OCI-LY7 (cell line): ENCODE measurements around the gene STAG3. TPM values are rescaled to one million over a fixed set of nuclear protein-coding genes. Genes with fewer than 3 reads are reported as not detected.
A peak's percentile ranks its signal among the peaks of the same experiment; 100 is the strongest.

Source experiments
- BruUV-seq: library from RNA; stranded (reverse); fragments of 400-500 nt; replicated peaks from 2 replicates; lab custom pipeline; 2021; lab: Mats Ljungman, UMichigan
- CTCF ChIA-PET: fragments of 300-600 bp; sonication (Branson Sonifier 250); formaldehyde crosslinking; loops from one replicate; lab custom pipeline; 2022; ENCODE audit warnings: antibody characterized with exemption; ENCODE audit not compliant: unreplicated experiment; lab: Charles Lee
- POLR2A ChIA-PET: fragments of 300-600 bp; sonication (Branson Sonifier 250); formaldehyde crosslinking; loops from one replicate; lab custom pipeline; 2022; ENCODE audit warnings: antibody characterized with exemption; lab: Charles Lee
- DNase-seq: peaks from one replicate; pipeline ENCODE4 v3.0.0-alpha.2; 2015; ENCODE audit warnings: low spot score
- H2AFZ ChIP-seq: fragments of 200-600 bp; sonication (generic), shearing (Covaris generic); 2 replicates; pipeline ENCODE4 v1.6.1; 2014; ENCODE audit warnings: mild to moderate bottlenecking, antibody characterized with exemption, low read length, moderate library complexity
- H3K27ac ChIP-seq: fragments of 200-600 bp; sonication (generic); 2 replicates; pipeline ENCODE4 v1.5.1; 2014; ENCODE audit warnings: mixed run types, low read depth, mild to moderate bottlenecking, moderate library complexity, low read length, inconsistent platforms; ENCODE audit not compliant: poor library complexity, severe bottlenecking
- H3K36me3 ChIP-seq: fragments of 200-600 bp; sonication (generic); 2 replicates; pipeline ENCODE4 v1.6.1; 2014; ENCODE audit warnings: mild to moderate bottlenecking, antibody characterized with exemption, low read length, moderate library complexity, mixed read lengths; ENCODE audit not compliant: insufficient read depth
- H3K4me1 ChIP-seq: fragments of 200-600 bp; sonication (generic); 2 replicates; pipeline ENCODE4 v1.5.1; 2014; ENCODE audit warnings: mild to moderate bottlenecking, low read length; ENCODE audit not compliant: insufficient read depth, poor library complexity, severe bottlenecking
- H3K4me2 ChIP-seq: fragments of 200-600 bp; sonication (generic); 2 replicates; pipeline ENCODE4 v1.6.1; 2014; ENCODE audit warnings: mild to moderate bottlenecking, low read length
- H3K4me3 ChIP-seq: fragments of 200-600 bp; sonication (generic); 2 replicates; pipeline ENCODE4 v1.5.1; 2014; ENCODE audit warnings: mild to moderate bottlenecking, low read depth, low read length; ENCODE audit not compliant: poor library complexity, severe bottlenecking
- H3K79me2 ChIP-seq: fragments of 200-600 bp; sonication (generic); 2 replicates; pipeline ENCODE4 v1.6.1; 2016; ENCODE audit warnings: low read depth, mild to moderate bottlenecking, low read length, moderate library complexity, mixed read lengths; ENCODE audit not compliant: insufficient read depth
- H3K9me2 ChIP-seq: fragments of 200-600 bp; sonication (generic); 2 replicates; pipeline ENCODE4 v1.6.1; 2016; ENCODE audit warnings: mild to moderate bottlenecking, low read length, mixed read lengths; ENCODE audit not compliant: insufficient read depth
- H3K9me3 ChIP-seq: fragments of 200-600 bp; sonication (generic); 2 replicates; pipeline ENCODE4 v1.6.1; 2014; ENCODE audit warnings: mild to moderate bottlenecking, mixed run types, low read length, mixed read lengths
- H4K20me1 ChIP-seq: fragments of 200-600 bp; sonication (generic); 2 replicates; pipeline ENCODE4 v1.6.1; 2014; ENCODE audit warnings: mild to moderate bottlenecking, antibody characterized with exemption, low read length, moderate library complexity, mixed read lengths; ENCODE audit not compliant: insufficient read depth
- CTCF ChIP-seq: fragments of 200-600 bp; sonication (generic); conservative IDR thresholded peaks from 2 replicates; pipeline ENCODE4 v1.5.1; 2014; ENCODE audit warnings: mild to moderate bottlenecking, antibody characterized with exemption, low read length, moderate library complexity, mixed read lengths
- EZH2phosphoT487 ChIP-seq: fragments of 200-600 bp; sonication (generic); IDR thresholded peaks from 2 replicates; pipeline ENCODE4 v1.6.1; 2018; ENCODE audit warnings: low read depth, borderline replicate concordance, mild to moderate bottlenecking, mixed run types, antibody characterized with exemption, low read length, moderate library complexity, mixed read lengths
- intact Hi-C: fragments of 100-400 bp; cut with micrococcal nuclease; formaldehyde crosslinking; loops from one replicate; pipeline ENCODE4 v1.10.0; 2022; ENCODE audit not compliant: unreplicated experiment
- total RNA-seq, 2 experiments: library from RNA; depleted of rRNA in 1 of 2; stranded (reverse); fragments of >200 nt in 1 of 2; shearing (Covaris generic) in 1 of 2; gene quantifications; 2 replicates each; pipeline ENCODE4 v1.2.3, GENCODE V29; 2014 to 2022

Gene STAG3
- total RNA-seq, 2 experiments from 2014 or later = 70.2 to 82.8 TPM

- BruUV-seq = no TSS peak
- DNase-seq = peak; percentile 45
- ChIA-PET CTCF (interaction anchor here (1.1 kb wide), 1 partner anchor 32 kb away, joined by 3 read pairs; no protein-coding TSS in a partner anchor), POLR2A (interaction anchor here (0.5 to 2.0 kb wide), 5 partner anchors 9 to 1741 kb away, joined by 3 to 7 read pairs (median 3); partner anchors contain the start of gene LAMTOR4)
- no peaks in the 10 kb centered on the region for H3K9me3 ChIP-seq
- peak overlapping the region; percentile 93 for H3K4me3 ChIP-seq
- peak overlapping the region; percentile 98 for H3K4me2 ChIP-seq
- H2AFZ ChIP-seq = no peak overlapping the region
- H3K36me3 ChIP-seq = peaks cover 50% of the 10 kb centered on the region
- peaks cover 42% of the 10 kb centered on the region for H3K4me1 ChIP-seq
- no peaks in the 10 kb centered on the region for H3K9me2 ChIP-seq
- peaks cover 10% of the 10 kb centered on the region; the same call in 1 of the 2 replicates for H4K20me1 ChIP-seq
- peak overlapping the region; percentile 62 for H3K27ac ChIP-seq
- intact Hi-C loops = loop anchor here (1.0 to 5.0 kb wide), 2 partner anchors 8 to 60 kb away; partner anchors contain the start of gene PVRIG
- peaks cover 17% of the 10 kb centered on the region; the same call in 1 of the 2 replicates for H3K79me2 ChIP-seq
- TF ChIP-seq CTCF (peak; percentile 55), EZH2phosphoT487 (no peak)
These were observed 20.1 kb upstream of the STAG3 start for GRCh38 chr7:100157334-100158228.

- peaks cover 44% of the 10 kb centered on the region for H3K4me1 ChIP-seq
- H3K9me2 ChIP-seq = no peaks in the 10 kb centered on the region
- CTCF ChIA-PET = interaction anchor here (1.1 kb wide), 1 partner anchor 33 kb away, joined by 3 read pairs; no protein-coding TSS in a partner anchor
- H4K20me1 ChIP-seq = peaks cover 10% of the 10 kb centered on the region; the same call in 1 of the 2 replicates
- peak within 1 kb of the TSS; percentile 62 for H3K27ac ChIP-seq
- no TSS peak for BruUV-seq
- H3K4me2 ChIP-seq = peak within 1 kb of the TSS; percentile 98
- peaks cover 8% of the 10 kb centered on the region; the same call in 1 of the 2 replicates for H3K79me2 ChIP-seq
- peaks cover 42% of the 10 kb centered on the region for H3K36me3 ChIP-seq
- DNase-seq = peak; percentile 87
- no peak for TF ChIP-seq EZH2phosphoT487
- no peak for TF ChIP-seq CTCF
- H3K9me3 ChIP-seq = no peaks in the 10 kb centered on the region
- POLR2A ChIA-PET = interaction anchor here (0.6 to 2.0 kb wide), 5 partner anchors 10 to 74 kb away, joined by 3 to 7 read pairs (median 5); partner anchors contain the start of gene LAMTOR4
- peak within 1 kb of the TSS; percentile 59; the same call in 1 of the 2 replicates for H2AFZ ChIP-seq
- peak within 1 kb of the TSS; percentile 93 for H3K4me3 ChIP-seq
- intact Hi-C loops = loop anchor here (1.0 to 5.0 kb wide), 2 partner anchors 9 to 59 kb away; partner anchors contain the start of gene PVRIG
These were observed 19.3 kb upstream of the STAG3 start, which contains the start of gene TRAPPC14 for GRCh38 chr7:100158229-100159098. TRAPPC14 (minus strand) TSS chr7:100158723; CDS start chr7:100158499, 224 bp downstream.
